Astrocyte (in vitro differentiated cells and primary cell): ENCODE measurements around the gene ATXN1.

Source experiments
- CTCF ChIP-seq: IDR thresholded peaks from 2 replicates; pipeline ENCODE4 v1.5.1; 2011; ENCODE audit warnings: low read depth, mild to moderate bottlenecking, inconsistent platforms, low read length, moderate library complexity; ENCODE audit not compliant: insufficient read depth
- EZH2 ChIP-seq: IDR thresholded peaks from 2 replicates; pipeline ENCODE4 v1.6.1; 2012; ENCODE audit warnings: mild to moderate bottlenecking, low read length, inconsistent platforms; ENCODE audit not compliant: insufficient read depth

GRCh38 chr6:16670617-16671051 is 90.6 kb downstream of the ATXN1 start:
- TF ChIP-seq CTCF (no peak), EZH2 (no peak)
